NCI-H82 (cell line): ENCODE data around the gene CRADD.
"Not testable (repeated sequence)": the region's sequence is repeated elsewhere in the genome, so short reads cannot be mapped to it uniquely, and the experiment has no call there.

Source experiments
- DNase-seq: peaks from one replicate; lab custom pipeline; 2025; lab: John Stamatoyannopoulos, UW

The CRADD gene

DNA sequence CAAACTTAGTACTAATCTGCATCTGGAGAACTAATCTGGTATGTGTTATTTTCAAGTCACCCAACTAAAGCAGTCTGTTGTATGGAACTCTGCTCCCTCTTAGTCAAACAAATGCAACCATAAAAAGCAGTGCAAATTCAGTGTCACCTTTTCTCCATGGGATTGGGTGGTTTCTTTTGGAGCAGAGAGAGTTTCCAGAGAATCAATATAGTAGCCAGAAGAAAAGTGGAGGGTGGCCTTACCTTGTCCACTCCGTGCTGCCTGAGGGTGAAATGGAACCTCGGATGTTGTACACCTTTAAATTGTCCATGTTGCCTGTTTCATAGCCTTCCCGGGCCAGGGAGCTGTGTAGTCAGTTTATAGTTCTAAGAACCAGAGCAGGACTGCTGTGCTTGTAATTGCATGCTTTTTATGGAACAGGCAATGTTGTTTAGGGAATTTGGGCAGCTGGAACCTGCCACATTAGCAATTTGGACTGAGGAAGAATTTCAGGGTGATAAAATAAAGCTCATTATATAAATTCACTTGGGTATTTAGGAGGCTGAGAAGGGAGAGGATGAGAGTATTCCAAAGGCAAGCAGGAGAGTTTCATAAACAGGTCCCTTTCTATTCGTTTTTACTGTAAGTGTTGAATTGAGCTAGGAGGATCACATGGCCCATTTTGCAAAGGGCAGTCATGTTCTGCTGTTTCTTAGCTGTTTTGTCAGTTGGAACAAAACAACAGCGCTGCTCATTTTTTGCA lies 60.5 kb downstream of the CRADD start:
- no peak for DNase-seq

DNA sequence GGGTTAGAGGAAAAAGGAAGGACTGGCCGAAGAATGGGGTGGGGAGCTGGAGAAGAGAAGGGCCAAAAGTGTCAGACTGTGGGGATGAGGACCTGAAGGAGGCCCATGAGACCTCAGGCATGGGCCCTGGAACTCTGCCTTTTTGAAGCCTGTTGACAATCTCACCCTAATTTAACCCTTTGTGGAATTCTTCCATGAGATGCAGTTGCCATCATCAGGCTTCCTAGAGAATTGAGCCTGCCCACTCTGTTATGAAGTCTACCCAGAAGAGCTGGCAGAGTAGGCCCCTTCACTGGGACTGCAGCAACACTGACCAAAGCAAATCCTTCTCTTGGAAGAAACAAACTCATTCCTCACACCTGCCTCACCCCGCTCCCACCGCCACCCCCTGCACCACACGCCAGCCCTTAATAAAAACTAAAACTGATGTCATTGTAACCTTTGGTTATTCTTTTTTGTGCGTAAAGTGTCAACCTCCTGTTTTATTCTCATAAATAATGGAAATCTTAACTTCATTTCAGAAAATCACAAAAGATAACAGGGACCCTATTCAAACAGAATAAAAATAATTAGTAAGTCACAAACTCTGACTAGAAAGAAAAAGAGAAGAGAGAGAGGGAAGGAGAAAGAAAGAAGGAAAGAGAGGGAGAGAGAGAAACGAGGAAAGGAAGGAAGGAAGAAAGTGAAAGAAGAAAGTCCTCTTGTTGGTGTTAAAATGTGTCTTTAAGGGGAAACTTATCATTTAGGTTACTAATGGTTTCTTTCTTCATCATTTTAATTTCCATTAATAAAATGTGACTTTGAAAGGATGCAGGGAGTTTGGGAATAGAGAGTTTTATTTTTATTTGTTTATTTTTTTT lies 61.3 kb downstream of the CRADD start:
- DNase-seq, result no peak

DNA sequence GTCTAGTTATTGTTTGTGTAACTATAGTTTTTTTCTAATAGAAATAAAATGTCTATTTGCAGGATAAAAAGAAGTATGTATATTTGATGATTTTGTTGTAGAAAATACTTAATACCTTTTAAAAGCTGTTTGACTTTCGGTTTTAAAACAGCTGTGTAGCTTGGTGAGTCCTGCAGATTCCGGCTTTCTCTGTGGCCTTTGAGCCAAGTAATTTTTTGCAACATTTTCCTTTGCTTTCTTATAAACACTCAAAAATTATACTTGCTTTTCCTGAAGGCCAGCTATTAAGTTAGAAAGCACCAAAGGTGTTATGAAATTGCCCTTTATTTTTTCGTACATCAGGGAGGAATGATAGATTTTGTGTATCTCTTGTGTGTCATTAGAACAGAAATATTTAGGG lies 63.6 kb downstream of the CRADD start:
- no peak for DNase-seq

DNA sequence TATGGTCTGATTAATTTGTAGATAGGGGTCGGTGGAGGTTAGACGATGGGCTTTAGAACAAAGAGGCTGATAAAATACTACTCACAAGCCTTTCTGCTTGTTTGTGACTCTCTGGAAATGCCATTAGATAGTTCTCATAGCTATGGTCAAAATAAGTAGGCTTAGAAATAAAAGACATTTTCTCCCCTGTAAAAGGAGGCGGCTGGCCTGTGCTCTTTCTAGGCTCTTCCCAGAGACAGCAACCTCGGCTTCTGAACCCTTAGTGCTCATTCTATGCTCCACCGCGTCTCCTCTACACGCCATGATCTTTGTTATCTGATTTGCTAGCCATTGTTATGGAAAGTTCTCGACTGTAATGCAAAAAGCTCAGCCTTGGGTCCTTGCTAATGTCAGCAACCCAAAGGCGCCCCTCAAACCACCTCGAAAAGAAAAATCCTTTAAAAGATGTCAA lies 64.5 kb downstream of the CRADD start:
- DNase-seq, result peak; percentile 52

DNA sequence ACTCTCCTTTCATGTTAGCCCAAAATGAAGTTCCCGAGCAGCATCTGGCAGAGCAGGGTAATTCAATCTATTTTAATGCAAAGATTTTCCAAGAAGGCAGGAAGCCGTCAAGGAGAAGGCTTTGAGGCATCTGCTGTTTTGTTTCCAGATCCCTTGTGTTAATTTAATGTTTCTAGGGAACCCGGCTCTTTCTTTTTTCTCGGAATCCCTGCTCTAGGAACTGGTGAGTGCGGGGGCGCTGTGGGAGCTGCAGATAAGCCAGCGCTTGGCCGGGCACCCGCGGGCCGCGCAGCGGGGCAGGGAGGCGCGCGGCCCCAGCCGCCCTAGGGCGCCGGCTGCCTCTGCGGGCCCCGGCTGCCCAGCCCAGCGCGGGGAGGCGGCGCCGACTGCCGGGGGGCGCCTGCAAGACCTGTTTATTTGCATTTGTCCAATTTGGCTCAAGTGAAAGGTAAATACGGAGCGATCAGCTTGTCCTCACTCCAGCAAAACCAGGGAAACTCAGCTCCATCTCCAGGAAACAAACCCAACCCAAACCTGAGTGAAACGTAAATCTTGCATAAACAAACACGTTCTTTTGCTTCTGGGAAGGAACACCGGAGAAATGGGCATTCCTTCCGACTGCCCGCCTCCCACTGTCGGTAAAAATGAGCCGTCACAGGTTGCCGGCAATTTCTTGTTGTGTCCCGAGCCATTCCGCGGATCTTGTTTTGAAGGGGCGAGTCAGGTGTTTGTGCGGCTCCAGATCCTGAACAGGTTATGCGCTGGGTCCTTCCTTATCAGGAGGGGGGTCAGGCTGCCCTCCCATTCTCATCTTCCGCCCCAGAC lies 65.1 kb downstream of the CRADD start:
- DNase-seq, result peak; percentile 69

DNA sequence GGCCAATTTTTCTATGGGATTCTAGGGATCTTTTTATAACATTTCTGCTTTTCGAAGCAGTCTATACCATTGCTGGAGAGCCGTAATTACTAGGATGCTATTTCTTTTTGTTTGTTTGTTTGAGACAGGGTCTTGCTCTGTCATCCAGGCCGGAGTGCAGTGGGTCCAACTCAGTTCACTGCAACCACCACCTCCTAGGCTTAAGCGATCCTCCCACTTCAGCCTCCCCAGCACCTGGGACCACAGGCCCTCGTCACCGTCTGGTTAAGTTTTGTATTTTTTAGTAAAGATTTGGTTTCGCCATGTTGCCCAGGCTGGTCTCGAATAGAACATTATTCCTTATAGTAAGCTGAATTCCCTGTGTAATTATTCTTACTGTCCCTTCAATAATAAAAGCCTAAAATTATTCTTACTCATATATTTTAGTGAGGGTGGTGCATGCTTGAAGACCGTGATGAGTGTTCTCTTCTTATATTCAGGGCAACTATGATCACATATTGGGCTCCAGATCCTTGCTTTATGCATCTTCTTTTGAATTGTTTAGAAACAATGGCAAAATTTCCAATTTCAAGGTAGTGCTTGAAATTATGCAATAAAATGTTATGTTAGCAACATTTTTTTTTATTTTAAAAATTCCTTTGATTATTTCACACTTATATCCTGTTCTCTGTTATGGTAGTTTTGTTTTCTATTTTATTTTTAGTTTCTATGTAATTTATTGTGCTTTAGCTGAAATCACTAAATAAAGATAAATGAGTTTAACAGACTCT lies 66.2 kb downstream of the CRADD start:
- no peak for DNase-seq

DNA sequence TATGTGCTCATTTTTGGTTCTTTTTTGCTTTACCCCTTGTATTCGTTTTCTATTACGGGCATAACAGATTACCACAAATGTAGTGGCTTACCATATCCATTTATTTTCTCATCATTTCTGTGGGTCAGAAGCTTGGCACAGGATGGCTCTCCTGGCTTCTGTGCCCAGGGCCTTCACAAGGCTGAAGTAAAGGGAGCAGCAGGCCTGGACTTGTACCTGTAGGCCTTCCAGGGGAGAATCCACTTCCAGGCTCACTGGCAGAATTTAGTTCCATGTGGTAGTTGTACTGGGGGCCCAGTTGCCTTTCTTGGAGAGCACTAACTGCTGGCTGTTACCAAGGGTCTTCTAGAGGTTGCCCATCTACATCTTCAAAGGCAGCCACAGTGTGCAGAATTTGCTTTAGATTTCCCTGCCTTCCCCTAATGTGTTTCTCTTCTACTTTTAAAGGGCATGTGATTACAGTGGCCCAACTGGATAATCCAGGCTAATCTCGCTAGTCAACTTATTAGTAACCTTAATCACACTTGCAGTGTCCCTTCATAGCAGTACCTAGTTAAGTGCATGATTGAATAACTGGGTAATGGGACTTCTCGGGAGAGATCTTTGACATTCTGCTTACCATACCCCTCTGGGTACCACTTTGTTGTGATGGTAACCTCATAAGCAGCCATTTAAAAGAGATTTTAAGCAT lies 67.0 kb downstream of the CRADD start:
- DNase-seq, result peak; percentile 63

DNA sequence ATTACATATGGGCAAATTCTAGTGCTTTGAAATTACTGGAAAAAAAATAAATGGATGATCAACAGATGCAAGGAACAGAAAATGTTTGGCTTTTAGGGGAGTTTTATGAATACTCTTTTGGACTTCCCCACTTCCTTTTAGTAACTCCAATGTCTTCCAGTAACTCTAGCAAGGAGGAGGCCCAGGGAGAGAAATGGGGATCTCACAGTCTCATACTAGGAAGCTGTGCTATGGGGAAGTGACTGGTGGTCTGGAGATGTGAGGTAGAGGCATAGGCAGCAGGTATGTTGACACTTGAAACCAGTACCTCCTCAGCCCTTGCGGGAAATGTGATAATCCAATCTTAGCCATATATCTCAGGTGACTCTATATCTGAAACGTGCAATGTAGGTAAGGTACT lies 68.1 kb downstream of the CRADD start:
- DNase-seq, result no peak

DNA sequence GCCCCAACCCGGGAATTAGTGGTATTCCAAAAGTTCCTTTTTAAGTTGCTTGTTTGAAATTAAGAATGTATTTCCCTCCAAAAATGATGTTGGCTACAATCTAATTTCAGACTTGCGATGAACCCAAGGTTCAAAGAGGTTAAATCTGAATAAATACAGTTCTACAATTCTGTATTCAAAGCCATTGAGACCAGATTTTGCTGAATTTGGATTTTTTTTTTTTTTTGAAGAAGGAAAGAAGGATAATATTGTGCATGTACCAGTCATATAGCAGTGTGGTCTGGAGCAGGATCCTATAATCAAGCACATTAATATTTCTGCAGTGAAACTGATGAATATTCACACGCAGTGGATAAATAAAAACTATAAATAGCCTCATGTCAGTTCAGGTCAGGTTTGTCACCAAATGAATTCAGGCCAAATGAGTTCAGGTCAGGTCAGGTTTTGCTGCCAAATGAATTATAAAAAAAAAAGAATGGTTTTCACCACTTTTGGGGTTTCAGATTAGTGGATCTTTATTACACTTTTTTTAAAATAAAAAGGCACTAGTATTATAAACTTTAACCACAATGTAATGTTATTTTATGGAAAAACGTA lies 69.5 kb downstream of the CRADD start:
- no peak for DNase-seq

DNA sequence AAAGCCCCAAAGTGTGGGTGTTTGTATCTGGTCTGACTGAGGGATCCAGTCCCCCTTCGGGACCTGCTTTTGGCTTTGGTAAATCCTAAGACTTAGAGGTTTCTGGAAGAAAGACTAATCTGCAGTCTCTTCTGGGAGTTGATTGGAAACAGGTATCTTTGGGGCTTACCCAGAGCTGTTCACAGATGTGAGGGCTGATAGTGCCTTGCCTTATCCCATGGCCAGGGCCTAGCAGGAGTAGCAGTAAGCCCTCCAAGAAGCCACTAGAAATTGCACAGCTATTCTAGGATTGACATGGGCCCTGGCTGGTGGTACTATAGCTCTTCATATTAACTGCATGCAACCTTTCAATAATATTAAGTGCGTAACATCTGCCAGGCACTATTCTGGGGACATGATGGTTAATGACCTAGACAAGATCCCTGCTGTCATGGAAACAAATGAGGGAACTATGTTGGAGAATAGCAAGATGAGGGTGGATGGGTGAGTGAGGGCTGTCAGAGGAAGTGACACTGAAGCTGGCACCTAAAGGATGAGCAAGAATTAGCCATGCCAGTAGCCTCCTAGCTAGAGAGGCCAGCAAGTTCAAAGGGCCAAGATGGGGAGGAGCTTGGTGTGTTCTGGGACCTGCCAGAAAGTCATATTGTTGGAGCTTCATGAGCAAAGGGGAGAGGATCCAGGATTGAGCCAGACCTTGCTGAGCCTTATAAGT lies 71.7 kb downstream of the CRADD start:
- DNase-seq, result peak; percentile 58

DNA sequence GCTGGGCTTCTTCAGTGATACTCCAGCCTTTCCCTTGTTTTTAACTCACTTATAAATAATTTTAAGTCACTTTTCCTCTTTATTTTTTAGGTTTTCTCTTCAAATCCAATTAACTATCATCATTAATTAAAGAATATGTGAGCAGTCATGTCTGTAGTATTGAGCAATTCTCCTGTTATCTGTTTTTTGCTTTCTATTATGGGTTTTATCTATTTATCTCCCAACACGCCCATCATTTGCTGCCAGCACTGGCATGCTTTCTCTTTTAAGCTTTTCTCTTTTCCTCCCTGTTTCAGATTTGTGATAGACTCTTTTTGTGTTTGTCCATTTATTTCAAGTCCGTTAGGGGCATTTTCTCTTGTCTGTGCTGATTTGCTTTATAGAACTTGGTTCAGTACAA lies 72.3 kb downstream of the CRADD start:
- no peak for DNase-seq

DNA sequence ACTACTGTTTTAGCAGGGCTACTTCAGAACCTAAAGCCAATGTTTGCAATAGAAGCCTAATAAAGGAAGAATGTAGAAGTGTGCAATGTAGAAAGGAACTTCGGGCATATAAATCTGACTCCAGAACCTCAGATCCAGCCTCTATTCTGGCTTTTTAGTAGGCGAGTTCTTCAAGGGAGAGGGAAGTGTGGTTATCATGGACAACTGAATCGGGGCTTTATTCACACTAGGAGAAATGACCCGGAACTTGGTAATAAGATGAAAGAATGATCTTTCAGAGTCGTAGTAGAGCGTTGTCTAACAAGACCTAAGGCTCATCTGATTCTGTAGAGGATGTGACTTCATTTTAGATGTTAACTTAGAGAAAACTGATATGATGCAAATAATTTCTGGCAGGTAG lies 72.9 kb downstream of the CRADD start:
- no peak for DNase-seq

DNA sequence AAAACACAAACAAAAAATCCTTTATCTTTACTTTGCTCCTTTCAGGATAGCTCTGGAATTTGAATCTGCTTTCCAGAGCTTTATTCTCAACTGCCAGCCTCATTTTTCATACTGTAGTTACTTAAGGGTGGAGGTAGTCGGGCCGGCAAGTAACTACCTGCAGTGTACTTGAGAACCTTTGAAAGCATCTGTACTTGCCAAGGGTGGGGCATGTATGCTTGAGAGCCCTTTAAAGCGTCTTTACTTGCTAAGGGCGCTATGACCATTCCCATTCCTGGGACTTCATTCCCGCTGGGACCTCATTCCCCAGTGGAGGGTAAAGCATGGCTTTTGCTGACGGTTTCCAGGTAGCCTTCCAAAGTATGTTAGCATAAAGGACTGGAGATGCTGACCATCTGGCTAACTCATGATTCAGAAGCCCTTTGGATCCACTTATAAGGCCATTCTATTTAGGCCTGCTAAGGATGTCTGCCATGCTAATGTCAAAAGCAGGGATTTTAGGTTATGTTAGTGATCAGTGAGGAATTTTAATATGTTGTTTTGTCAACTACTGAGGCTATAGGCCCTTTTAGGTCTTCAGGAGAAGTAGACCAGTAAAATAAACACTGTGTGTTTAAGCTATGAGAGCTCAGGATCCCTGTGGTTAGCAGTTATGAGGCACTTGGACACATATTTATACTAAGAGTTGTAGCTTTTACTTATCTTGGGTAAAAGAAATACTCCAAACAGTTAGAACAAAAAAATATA lies 74.9 kb downstream of the CRADD start:
- no peak for DNase-seq

DNA sequence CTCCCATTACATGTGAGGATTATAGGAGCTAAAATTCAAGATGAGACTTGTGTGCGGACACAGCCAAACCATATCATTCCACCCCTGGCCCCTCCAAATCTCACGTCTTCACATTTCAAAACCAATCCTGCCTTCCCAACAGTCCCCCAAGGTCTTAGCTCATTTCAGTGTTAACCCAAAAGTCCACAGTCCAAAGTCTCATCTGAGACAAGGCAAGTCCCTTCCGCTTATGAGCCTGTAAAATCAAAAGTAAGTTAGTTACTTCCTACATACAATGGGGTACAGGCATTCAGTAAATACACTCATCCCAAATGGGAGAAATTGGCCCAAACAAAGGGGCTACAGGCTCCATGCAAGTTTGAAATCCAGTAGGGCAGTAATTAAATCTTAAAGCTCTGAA lies 76.1 kb downstream of the CRADD start:
- no peak for DNase-seq

DNA sequence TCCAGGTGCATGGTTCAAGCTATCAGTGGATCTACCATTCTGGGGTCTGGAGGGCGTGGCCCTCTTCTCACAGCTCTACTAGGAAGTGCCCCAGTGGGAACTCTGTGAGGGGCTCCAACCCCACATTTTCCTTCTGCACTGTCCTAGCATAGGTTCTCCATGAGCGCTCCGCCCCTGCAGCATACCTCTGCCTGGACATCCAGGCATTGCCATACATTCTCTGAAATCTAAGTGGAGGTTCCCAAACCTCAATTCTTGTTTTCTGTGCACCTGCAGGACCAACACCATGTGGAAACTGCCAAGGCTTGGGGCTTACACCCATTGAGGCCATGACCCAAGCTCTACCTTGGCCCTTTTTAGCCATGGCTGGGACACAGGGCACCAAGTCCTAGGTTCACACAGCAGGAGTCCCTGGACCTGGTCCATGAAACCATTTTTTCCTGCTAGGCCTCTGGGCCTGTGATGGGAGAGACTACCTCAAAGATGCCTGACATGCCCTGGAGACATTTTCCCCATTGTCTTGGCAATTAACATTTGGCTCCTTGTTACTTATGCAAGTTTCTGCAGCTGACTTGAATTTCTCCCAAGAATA lies 76.8 kb downstream of the CRADD start:
- DNase-seq, result no peak

DNA sequence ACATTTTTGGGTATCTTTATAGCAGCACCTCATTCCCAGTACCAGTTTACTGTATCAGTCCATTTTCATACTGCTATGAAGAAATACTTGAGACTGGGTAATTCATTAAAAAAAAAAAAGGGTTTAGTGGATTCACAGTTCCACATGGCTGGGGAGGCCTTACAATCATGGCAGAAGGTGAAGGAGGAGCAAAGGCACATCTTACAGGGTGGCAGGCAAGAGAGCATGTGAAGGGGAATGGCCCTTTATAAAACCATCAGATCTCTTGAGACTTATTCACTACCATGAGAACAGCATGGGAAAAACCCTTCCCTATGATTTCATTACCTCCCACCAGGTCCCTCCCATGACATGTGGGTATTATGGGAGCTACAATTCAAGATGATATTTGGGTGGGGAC lies 77.7 kb downstream of the CRADD start:
- not testable (repeated sequence) for DNase-seq

DNA sequence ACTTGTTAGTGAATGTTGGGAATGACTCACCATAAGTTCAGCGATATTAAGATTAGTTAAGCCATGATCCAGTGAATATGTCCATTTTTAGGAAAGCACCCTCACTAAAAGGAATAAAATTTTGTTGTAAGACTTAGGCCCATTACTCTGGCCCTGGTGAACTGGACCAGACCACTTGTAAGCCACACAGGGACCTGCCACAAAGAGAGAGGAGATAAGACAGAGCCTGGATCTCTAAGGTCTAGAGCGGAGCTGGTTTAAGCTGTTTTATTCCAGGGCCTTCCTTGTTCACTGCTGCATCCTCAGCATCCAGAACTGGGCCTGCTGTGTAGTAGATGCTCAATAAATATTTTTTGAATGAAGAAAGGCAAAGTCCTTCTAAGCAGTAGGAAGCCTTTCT lies 79.1 kb downstream of the CRADD start:
- no peak for DNase-seq

DNA sequence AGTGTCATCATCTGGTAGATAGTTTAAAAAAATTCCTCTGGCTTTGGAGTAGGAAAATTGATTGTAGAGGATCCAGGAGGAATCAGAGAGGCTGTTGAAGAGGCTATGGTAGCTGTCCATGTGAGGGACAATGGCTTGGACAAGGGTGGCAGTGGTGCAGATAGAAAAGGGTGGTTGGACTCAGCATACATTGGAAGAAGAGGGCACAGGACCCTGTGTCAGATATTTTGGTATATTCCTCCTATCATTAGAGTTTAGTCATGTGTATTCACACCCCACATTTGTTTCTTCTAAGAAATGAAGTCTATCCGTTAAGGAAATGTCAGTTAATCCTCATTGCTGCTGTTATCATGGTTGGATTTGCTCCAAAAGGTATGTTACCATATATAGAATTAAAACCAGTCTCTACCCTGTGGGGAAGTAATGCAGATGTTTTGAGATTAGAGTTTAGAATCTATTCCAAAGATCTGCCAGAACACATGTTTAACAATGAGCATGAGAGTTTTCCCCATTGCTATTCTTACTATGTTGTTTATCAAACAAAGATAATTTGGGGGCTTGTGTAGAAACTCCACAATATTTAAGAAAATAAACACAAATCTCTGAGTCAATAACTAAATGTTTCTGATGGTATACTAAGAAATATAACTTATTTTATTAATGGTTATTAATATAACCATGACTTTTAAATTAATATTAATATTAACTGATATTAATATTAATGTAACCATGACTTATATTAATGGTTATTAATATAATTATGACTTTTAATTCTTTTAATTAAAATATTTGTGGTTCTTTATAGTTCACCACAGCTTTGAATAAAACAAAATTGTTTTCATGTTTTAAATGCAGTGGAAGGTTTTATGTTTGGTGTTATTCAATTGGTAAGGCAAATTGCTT lies 80.9 kb downstream of the CRADD start:
- no peak for DNase-seq
